Neutrophil (primary cell): ENCODE measurements around the gene NEO1.

Source experiments
- H3K27ac ChIP-seq: fragments of 200-600 bp; sonication (generic); 2 replicates; pipeline ENCODE4 v1.5.1; 2016; ENCODE audit warnings: mild to moderate bottlenecking, moderate library complexity
- H3K27me3 ChIP-seq: fragments of 200-600 bp; sonication (generic); 2 replicates; pipeline ENCODE4 v1.6.0; 2016; ENCODE audit warnings: mild to moderate bottlenecking
- H3K36me3 ChIP-seq: fragments of 200-600 bp; sonication (generic); 2 replicates; pipeline ENCODE4 v1.5.1; 2017
- H3K4me1 ChIP-seq, 2 experiments: fragments of 200-600 bp in 1 of 2; sonication (generic) in 1 of 2; 1 replicate in 1 of 2; 2 replicates in 1 of 2; pipeline versions ENCODE4 v1.5.1 to v1.6.1; 2013 to 2016; ENCODE audit warnings: low read depth in 1 of 2, low read length in 1 of 2, mild to moderate bottlenecking in 1 of 2, moderate library complexity in 1 of 2; ENCODE audit not compliant: control insufficient read depth in 1 of 2, insufficient read depth in 1 of 2
- H3K4me3 ChIP-seq, 2 experiments: fragments of 200-600 bp in 1 of 2; sonication (generic) in 1 of 2; 1 replicate in 1 of 2; 2 replicates in 1 of 2; pipeline ENCODE4 v1.5.1; 2013 to 2016; ENCODE audit warnings: low read depth in 1 of 2, low read length in 1 of 2, mild to moderate bottlenecking in 1 of 2, moderate library complexity in 1 of 2
- H3K9me3 ChIP-seq: fragments of 200-600 bp; sonication (generic); 2 replicates; pipeline ENCODE4 v1.5.1; 2016
- TF ChIP-seq, protein P1 (sequence below): fragments of 200-600 bp; sonication (generic); IDR thresholded peaks from 2 replicates; pipeline ENCODE4 v1.5.1; 2016; ENCODE audit warnings: antibody characterized with exemption

The NEO1 gene

DNA sequence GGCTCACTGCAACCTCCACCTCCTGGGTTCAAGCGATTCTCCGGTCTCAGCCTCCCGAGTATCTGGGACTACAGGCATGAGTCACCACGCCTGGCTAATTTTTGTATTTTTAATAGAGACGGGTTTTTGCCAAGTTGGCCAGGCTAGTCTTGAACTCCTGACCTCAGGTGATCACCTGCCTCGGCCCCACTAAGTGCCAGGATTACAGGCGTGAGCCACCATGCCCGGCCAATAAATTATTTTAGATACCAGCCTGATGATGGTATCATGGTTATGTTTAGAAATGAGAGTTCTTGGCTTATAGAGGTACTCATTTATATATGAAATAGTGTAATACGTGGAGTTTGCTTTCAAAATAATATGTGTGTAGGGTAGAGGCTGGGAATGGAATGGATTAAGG lies 119.4 kb downstream of the NEO1 start:
- Histone ChIP-seq H3K27me3 (peaks cover 44% of the 10 kb centered on the region), H3K9me3 (no peaks in the 10 kb centered on the region), H3K36me3 (no peaks in the 10 kb centered on the region), H3K27ac (no peak overlapping the region), H3K4me3 (no peak overlapping the region), H3K4me1 (no peaks in the 10 kb centered on the region)
- TF ChIP-seq, protein P1, sequence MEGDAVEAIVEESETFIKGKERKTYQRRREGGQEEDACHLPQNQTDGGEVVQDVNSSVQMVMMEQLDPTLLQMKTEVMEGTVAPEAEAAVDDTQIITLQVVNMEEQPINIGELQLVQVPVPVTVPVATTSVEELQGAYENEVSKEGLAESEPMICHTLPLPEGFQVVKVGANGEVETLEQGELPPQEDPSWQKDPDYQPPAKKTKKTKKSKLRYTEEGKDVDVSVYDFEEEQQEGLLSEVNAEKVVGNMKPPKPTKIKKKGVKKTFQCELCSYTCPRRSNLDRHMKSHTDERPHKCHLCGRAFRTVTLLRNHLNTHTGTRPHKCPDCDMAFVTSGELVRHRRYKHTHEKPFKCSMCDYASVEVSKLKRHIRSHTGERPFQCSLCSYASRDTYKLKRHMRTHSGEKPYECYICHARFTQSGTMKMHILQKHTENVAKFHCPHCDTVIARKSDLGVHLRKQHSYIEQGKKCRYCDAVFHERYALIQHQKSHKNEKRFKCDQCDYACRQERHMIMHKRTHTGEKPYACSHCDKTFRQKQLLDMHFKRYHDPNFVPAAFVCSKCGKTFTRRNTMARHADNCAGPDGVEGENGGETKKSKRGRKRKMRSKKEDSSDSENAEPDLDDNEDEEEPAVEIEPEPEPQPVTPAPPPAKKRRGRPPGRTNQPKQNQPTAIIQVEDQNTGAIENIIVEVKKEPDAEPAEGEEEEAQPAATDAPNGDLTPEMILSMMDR: no peak

DNA sequence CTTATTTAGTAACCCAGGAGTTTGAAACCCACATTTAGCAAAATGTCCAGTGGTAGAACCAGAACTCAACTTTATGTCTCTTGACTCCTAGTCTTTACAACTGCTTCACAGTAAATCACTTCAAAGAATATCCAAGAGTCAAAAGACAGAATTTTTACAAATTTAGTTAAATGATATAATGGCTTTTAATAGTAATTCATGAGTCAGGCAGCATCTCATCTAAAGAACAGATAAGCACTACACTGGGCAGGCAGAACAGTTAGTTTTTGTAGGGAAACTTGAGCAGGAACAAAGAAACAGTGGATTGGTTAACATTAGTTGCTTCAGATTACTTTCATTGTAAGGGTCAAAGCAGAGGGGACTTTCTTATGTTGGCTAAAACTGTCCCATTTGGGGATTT lies 120.2 kb downstream of the NEO1 start:
- Histone ChIP-seq H3K4me1 (no peaks in the 10 kb centered on the region), H3K4me3 (no peak overlapping the region), H3K36me3 (no peaks in the 10 kb centered on the region), H3K9me3 (no peaks in the 10 kb centered on the region), H3K27ac (no peak overlapping the region), H3K27me3 (peaks cover 52% of the 10 kb centered on the region)
- TF ChIP-seq, protein P1: no peak

DNA sequence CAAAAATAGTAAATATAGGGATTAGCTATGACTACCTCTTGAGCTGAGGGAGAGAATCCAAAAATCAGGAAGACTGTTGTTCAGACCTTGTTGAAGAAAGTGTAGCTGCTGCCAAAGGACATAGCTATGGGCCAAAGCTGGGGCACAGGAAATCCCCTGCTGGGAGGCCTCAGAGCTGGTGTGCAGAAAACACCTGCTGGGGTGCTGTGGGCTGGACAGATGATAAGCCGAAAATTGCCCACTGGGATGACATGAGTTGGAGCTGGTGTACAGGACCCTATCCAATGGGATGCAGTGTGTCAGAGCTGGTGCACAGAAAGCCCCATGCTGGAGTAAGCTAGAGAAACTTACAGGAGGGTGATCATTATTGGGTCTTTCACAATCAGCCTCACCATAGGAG lies 121.9 kb downstream of the NEO1 start:
- Histone ChIP-seq H3K27ac (no peak overlapping the region), H3K27me3 (peaks cover 56% of the 10 kb centered on the region), H3K9me3 (no peaks in the 10 kb centered on the region), H3K4me1 (no peaks in the 10 kb centered on the region), H3K36me3 (no peaks in the 10 kb centered on the region), H3K4me3 (no peak overlapping the region)
- TF ChIP-seq, protein P1: no peak

DNA sequence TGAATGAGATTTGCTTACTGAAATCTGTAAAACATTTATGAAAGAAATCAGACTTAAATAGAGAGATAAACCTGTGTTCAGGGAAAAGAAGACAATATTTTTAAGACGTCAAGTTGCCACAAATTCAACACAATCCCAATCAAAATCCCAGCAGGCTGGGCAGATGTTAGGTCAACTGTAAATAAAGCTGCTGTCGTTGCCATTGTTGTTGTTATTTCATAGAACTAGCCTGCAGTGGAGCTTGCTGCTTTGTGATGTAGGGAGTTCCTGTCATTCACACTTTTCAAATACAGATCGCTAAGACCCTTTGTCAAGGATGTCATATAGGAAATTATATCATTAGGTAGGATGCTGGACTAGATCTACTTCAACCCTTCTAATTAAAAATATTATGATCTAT lies 123.1 kb downstream of the NEO1 start:
- TF ChIP-seq, protein P1: no peak
- peaks cover 56% of the 10 kb centered on the region for H3K27me3 ChIP-seq
- no peaks in the 10 kb centered on the region for H3K36me3 ChIP-seq
- H3K27ac ChIP-seq: no peak overlapping the region
- H3K4me1 ChIP-seq: no peaks in the 10 kb centered on the region
- H3K9me3 ChIP-seq: no peaks in the 10 kb centered on the region
- H3K4me3 ChIP-seq: no peak overlapping the region

DNA sequence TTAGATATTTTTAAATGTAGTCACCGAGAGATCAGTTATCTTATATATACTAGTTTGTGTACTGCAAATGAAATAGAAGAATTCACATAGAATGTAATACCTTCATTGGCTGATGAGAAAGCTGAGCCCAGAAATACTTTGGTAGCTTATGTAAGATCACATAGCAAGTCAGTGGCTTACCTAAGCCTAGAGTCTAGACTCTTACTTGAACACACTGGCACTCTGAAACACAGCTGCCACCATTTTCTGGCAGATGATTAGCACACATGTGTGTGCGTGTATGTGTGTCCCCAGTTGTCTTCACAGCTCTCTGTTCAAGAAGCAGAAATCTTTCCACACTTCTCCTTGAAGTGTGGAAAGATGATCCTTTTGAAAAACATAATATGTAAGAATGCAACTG lies 124.3 kb downstream of the NEO1 start:
- Histone ChIP-seq H3K27ac (no peak overlapping the region), H3K4me1 (no peaks in the 10 kb centered on the region), H3K36me3 (no peaks in the 10 kb centered on the region), H3K27me3 (peaks cover 54% of the 10 kb centered on the region), H3K4me3 (no peak overlapping the region), H3K9me3 (no peaks in the 10 kb centered on the region)
- TF ChIP-seq, protein P1: no peak

DNA sequence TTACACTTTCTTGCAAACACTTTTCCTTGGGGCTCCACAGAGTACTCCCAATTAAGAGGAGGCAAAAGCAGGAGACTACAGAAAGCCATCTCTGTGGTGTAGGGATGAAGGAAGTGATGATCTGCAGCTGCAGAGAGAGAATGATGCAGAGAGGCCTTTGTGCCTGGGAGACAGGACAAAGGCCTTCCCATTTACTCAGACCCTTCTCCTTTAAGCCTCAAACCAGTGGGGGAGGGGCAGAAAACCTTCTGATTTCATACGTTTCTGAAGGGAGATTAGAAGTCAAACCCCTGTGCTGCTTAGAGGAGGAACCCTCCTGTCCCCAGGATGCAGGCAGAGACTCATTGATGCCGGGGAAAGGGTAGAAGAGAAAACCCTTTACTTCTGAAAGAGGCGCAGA lies 130.8 kb downstream of the NEO1 start:
- H3K36me3 ChIP-seq: no peaks in the 10 kb centered on the region
- H3K4me1 ChIP-seq: no peaks in the 10 kb centered on the region
- H3K9me3 ChIP-seq: no peaks in the 10 kb centered on the region
- H3K27ac ChIP-seq: no peak overlapping the region
- peaks cover 26% of the 10 kb centered on the region for H3K27me3 ChIP-seq
- TF ChIP-seq, protein P1: no peak
- H3K4me3 ChIP-seq: no peak overlapping the region
